GM23338 (cell line): ENCODE measurements around the gene ITIH4.

Experiments
- EZH2 ChIP-seq: fragments of 200-600 bp; sonication (generic); IDR thresholded peaks from one replicate; pipeline ENCODE4 v1.8.0; 2017; ENCODE audit warnings: antibody characterized with exemption, mild to moderate bottlenecking, low read depth; ENCODE audit not compliant: unreplicated experiment
- EZH2phosphoT487 ChIP-seq: fragments of 200-600 bp; sonication (generic); IDR thresholded peaks from one replicate; pipeline ENCODE4 v1.8.1; 2018; ENCODE audit warnings: antibody characterized with exemption; ENCODE audit not compliant: unreplicated experiment
- POLR2AphosphoS5 ChIP-seq: IDR thresholded peaks from 2 replicates; pipeline ENCODE4 v1.6.1; 2016; ENCODE audit warnings: antibody characterized with exemption, low read depth
- ZNF114 ChIP-seq: fragments of 250-450 bp; sonication (Bioruptor Pico); IDR thresholded peaks from 2 replicates; pipeline ENCODE4 v1.5.0; 2020; ENCODE audit warnings: mild to moderate bottlenecking, moderate library complexity
- ZNF331 ChIP-seq: fragments of 250-450 bp; sonication (Bioruptor Pico); IDR thresholded peaks from 2 replicates; pipeline ENCODE4 v1.5.0; 2020; ENCODE audit warnings: low read depth, mild to moderate bottlenecking, moderate library complexity
- TF ChIP-seq, protein P1 (sequence below), 2 experiments: fragments of 200-600 bp in 1 of 2; sonication (generic) in 1 of 2; conservative IDR thresholded peaks; 2 replicates each; pipeline versions ENCODE4 v1.5.1 to v1.6.1; 2016 to 2017; ENCODE audit warnings: antibody characterized with exemption in 2 of 2, low read depth in 2 of 2, mild to moderate bottlenecking in 2 of 2, moderate library complexity in 1 of 2
- TF ChIP-seq, protein P2 (sequence below): IDR thresholded peaks from one replicate; pipeline ENCODE4 v1.6.1; 2018; ENCODE audit warnings: antibody characterized with exemption; ENCODE audit not compliant: unreplicated experiment
- TF ChIP-seq, protein P3 (sequence below): IDR thresholded peaks from 2 replicates; pipeline ENCODE4 v1.6.1; 2016; ENCODE audit warnings: antibody characterized with exemption

DNA sequence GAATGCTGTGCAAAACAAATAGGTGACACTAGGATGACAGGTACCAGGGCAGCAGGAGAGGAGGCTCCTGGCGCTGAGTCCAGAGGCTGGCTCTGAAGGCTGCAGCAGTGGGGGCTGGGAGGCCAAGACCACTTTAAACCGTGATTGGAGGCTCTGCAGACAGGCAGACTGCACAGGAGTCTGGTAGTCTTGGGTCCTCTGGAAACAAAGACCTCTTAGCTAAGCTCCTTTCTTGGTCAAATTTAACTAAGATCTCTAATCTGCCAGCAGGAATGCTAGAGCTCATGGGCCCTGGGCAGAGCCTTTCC, 8.8 kb upstream of the ITIH4 start:
- TF ChIP-seq POLR2AphosphoS5 (no peak), EZH2 (no peak), EZH2phosphoT487 (no peak), ZNF331 (no peak), ZNF114 (CRISPR knock-in tag) (no peak)
- TF ChIP-seq, protein P1, sequence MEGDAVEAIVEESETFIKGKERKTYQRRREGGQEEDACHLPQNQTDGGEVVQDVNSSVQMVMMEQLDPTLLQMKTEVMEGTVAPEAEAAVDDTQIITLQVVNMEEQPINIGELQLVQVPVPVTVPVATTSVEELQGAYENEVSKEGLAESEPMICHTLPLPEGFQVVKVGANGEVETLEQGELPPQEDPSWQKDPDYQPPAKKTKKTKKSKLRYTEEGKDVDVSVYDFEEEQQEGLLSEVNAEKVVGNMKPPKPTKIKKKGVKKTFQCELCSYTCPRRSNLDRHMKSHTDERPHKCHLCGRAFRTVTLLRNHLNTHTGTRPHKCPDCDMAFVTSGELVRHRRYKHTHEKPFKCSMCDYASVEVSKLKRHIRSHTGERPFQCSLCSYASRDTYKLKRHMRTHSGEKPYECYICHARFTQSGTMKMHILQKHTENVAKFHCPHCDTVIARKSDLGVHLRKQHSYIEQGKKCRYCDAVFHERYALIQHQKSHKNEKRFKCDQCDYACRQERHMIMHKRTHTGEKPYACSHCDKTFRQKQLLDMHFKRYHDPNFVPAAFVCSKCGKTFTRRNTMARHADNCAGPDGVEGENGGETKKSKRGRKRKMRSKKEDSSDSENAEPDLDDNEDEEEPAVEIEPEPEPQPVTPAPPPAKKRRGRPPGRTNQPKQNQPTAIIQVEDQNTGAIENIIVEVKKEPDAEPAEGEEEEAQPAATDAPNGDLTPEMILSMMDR (conservative IDR thresholded peaks at IDR 0.05; ENCODE audit: low read depth in 2 of 2): no peak
- TF ChIP-seq, protein P2, sequence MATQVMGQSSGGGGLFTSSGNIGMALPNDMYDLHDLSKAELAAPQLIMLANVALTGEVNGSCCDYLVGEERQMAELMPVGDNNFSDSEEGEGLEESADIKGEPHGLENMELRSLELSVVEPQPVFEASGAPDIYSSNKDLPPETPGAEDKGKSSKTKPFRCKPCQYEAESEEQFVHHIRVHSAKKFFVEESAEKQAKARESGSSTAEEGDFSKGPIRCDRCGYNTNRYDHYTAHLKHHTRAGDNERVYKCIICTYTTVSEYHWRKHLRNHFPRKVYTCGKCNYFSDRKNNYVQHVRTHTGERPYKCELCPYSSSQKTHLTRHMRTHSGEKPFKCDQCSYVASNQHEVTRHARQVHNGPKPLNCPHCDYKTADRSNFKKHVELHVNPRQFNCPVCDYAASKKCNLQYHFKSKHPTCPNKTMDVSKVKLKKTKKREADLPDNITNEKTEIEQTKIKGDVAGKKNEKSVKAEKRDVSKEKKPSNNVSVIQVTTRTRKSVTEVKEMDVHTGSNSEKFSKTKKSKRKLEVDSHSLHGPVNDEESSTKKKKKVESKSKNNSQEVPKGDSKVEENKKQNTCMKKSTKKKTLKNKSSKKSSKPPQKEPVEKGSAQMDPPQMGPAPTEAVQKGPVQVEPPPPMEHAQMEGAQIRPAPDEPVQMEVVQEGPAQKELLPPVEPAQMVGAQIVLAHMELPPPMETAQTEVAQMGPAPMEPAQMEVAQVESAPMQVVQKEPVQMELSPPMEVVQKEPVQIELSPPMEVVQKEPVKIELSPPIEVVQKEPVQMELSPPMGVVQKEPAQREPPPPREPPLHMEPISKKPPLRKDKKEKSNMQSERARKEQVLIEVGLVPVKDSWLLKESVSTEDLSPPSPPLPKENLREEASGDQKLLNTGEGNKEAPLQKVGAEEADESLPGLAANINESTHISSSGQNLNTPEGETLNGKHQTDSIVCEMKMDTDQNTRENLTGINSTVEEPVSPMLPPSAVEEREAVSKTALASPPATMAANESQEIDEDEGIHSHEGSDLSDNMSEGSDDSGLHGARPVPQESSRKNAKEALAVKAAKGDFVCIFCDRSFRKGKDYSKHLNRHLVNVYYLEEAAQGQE: no peak
- TF ChIP-seq, protein P3, sequence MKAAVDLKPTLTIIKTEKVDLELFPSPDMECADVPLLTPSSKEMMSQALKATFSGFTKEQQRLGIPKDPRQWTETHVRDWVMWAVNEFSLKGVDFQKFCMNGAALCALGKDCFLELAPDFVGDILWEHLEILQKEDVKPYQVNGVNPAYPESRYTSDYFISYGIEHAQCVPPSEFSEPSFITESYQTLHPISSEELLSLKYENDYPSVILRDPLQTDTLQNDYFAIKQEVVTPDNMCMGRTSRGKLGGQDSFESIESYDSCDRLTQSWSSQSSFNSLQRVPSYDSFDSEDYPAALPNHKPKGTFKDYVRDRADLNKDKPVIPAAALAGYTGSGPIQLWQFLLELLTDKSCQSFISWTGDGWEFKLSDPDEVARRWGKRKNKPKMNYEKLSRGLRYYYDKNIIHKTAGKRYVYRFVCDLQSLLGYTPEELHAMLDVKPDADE: no peak
